Measurements from ENCODE around the gene EIF4E3. TPM values are rescaled to one million over a fixed set of nuclear protein-coding genes. Genes with fewer than 3 reads are reported as not detected.

Gene EIF4E3
- total and polyA plus RNA-seq, 2 donors (not counting 1 experiment from before 2014, with no cell fraction given), result 1.8 to 12.8 TPM

DNA sequence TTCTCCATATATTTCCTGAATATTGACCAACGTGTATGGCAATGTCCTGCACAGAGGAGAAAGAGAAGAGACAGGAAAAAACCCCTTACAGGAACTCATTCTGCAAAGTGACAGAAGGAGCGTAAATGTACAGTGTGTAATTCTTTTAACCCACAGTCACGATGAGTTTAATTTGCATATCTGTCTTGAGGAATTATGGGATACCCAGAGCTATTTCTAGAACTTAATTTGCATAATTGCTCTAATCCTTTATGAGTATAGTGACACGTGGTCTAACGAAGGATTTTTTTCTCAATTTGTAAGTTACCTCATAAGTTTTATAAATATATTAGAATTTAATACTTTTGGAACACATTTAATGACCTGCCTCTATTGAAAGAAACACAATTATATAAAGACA lies 38.2 kb upstream of the EIF4E3 start:
- Histone ChIP-seq H2AFZ (ENCODE audit: low read length) (no peak overlapping the region), H3K27ac (ENCODE audit: insufficient read depth, low read length) (no peak overlapping the region), H3K79me2 (ENCODE audit: control insufficient read depth, insufficient read depth, low read length) (no peaks in the 10 kb centered on the region), H3K27me3 (ENCODE audit: control insufficient read depth, insufficient read depth, low read length) (peaks cover 4% of the 10 kb centered on the region), H3K9ac (ENCODE audit: insufficient read depth, low read length) (no peak overlapping the region), H4K20me1 (ENCODE audit: control insufficient read depth, extremely low read depth, insufficient read depth, low read length) (no peaks in the 10 kb centered on the region), H3K4me1 (ENCODE audit: control insufficient read depth, extremely low read depth, insufficient read depth, low read length) (no peaks in the 10 kb centered on the region), H3K9me3 (ENCODE audit: control insufficient read depth, insufficient read depth, low read depth, low read length) (no peaks in the 10 kb centered on the region), H3K4me2 (ENCODE audit: extremely low read depth, insufficient read depth, low read length) (no peak overlapping the region), H3K36me3 (ENCODE audit: control insufficient read depth, insufficient read depth, low read length) (no peaks in the 10 kb centered on the region), H3K4me3 (replicated peaks in 1 of 4; ENCODE audit: control extremely low read depth in 1 of 4, insufficient read depth in 1 of 4, low read depth in 3 of 4, low read length in 4 of 4) (no peak overlapping the region)
- TF ChIP-seq, protein P1, sequence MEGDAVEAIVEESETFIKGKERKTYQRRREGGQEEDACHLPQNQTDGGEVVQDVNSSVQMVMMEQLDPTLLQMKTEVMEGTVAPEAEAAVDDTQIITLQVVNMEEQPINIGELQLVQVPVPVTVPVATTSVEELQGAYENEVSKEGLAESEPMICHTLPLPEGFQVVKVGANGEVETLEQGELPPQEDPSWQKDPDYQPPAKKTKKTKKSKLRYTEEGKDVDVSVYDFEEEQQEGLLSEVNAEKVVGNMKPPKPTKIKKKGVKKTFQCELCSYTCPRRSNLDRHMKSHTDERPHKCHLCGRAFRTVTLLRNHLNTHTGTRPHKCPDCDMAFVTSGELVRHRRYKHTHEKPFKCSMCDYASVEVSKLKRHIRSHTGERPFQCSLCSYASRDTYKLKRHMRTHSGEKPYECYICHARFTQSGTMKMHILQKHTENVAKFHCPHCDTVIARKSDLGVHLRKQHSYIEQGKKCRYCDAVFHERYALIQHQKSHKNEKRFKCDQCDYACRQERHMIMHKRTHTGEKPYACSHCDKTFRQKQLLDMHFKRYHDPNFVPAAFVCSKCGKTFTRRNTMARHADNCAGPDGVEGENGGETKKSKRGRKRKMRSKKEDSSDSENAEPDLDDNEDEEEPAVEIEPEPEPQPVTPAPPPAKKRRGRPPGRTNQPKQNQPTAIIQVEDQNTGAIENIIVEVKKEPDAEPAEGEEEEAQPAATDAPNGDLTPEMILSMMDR (conservative IDR thresholded peaks at IDR 0.05 in 1 of 2, IDR thresholded peaks at IDR 0.05 in 1 of 2; ENCODE audit: low read depth in 1 of 2, low read length in 2 of 2), result no peak
- TF ChIP-seq EZH2 (IDR thresholded peaks at IDR 0.05; ENCODE audit: low read length, missing control alignments), result no peak
- DNase-seq (ENCODE audit: low read depth in 2 of 2), result no peak

DNA sequence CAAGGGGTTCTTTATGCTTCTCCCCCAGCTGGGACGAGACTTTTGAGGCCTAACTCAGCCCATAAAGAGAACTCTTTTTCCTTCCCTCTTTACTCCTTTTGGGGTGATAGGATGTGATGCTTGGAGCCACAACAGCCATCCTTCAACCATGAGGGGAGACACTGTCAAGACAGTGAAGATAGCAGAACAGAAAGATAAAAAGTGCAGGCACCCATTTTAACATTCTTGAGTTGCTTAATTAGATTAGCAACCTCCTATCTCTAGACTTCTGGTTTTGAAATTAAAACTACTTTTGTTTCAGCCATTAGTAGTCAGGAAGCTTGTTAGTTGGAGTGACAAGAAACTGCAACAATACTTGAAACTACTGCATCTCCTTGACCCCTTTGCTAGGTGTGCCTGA lies 34.9 kb upstream of the EIF4E3 start:
- Histone ChIP-seq H3K36me3 (ENCODE audit: control insufficient read depth, insufficient read depth, low read length) (no peaks in the 10 kb centered on the region), H2AFZ (ENCODE audit: low read length) (no peak overlapping the region), H3K4me3 (replicated peaks in 1 of 4; ENCODE audit: control extremely low read depth in 1 of 4, insufficient read depth in 1 of 4, low read depth in 3 of 4, low read length in 4 of 4) (no peak overlapping the region), H3K79me2 (ENCODE audit: control insufficient read depth, insufficient read depth, low read length) (no peaks in the 10 kb centered on the region), H3K9me3 (ENCODE audit: control insufficient read depth, insufficient read depth, low read depth, low read length) (no peaks in the 10 kb centered on the region), H4K20me1 (ENCODE audit: control insufficient read depth, extremely low read depth, insufficient read depth, low read length) (no peaks in the 10 kb centered on the region), H3K4me2 (ENCODE audit: extremely low read depth, insufficient read depth, low read length) (no peak overlapping the region), H3K9ac (ENCODE audit: insufficient read depth, low read length) (no peak overlapping the region), H3K27ac (ENCODE audit: insufficient read depth, low read length) (no peak overlapping the region), H3K27me3 (ENCODE audit: control insufficient read depth, insufficient read depth, low read length) (peaks cover 10% of the 10 kb centered on the region), H3K4me1 (ENCODE audit: control insufficient read depth, extremely low read depth, insufficient read depth, low read length) (no peaks in the 10 kb centered on the region)
- DNase-seq (ENCODE audit: low read depth in 2 of 2), result no peak
- no peak for TF ChIP-seq EZH2 (IDR thresholded peaks at IDR 0.05; ENCODE audit: low read length, missing control alignments)
- TF ChIP-seq, protein P1 (conservative IDR thresholded peaks at IDR 0.05 in 1 of 2, IDR thresholded peaks at IDR 0.05 in 1 of 2; ENCODE audit: low read depth in 1 of 2, low read length in 2 of 2), result no peak

DNA sequence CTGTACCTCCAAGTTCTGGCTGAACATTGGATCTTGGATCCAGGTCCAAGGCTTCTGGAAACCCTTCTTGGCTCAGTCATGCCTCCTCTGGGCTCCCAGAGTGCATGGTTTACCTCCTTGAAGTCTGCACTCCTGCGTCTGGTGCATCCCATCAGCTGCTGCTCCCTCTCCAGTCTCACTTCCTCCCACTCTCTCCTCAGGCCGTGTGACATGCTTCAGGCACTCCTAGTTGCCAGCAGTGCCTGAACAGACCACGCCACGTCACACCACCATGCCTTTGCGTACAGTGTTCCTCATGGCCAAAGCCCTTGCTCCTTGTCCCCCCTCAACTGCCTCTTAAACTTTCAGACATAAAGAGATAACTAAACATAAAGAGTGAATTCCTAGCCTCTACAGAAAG lies 34.2 kb upstream of the EIF4E3 start:
- no peak overlapping the region for H2AFZ ChIP-seq (ENCODE audit: low read length)
- H3K4me1 ChIP-seq (ENCODE audit: control insufficient read depth, extremely low read depth, insufficient read depth, low read length), result no peaks in the 10 kb centered on the region
- H3K79me2 ChIP-seq (ENCODE audit: control insufficient read depth, insufficient read depth, low read length), result no peaks in the 10 kb centered on the region
- no peaks in the 10 kb centered on the region for H3K36me3 ChIP-seq (ENCODE audit: control insufficient read depth, insufficient read depth, low read length)
- no peak overlapping the region for H3K27ac ChIP-seq (ENCODE audit: insufficient read depth, low read length)
- no peak for DNase-seq (ENCODE audit: low read depth in 2 of 2)
- H3K4me3 ChIP-seq (replicated peaks in 1 of 4; ENCODE audit: control extremely low read depth in 1 of 4, insufficient read depth in 1 of 4, low read depth in 3 of 4, low read length in 4 of 4), result no peak overlapping the region
- H4K20me1 ChIP-seq (ENCODE audit: control insufficient read depth, extremely low read depth, insufficient read depth, low read length), result no peaks in the 10 kb centered on the region
- peaks cover 16% of the 10 kb centered on the region for H3K27me3 ChIP-seq (ENCODE audit: control insufficient read depth, insufficient read depth, low read length)
- H3K9me3 ChIP-seq (ENCODE audit: control insufficient read depth, insufficient read depth, low read depth, low read length), result no peaks in the 10 kb centered on the region
- no peak for TF ChIP-seq EZH2 (IDR thresholded peaks at IDR 0.05; ENCODE audit: low read length, missing control alignments)
- TF ChIP-seq, protein P1 (conservative IDR thresholded peaks at IDR 0.05 in 1 of 2, IDR thresholded peaks at IDR 0.05 in 1 of 2; ENCODE audit: low read depth in 1 of 2, low read length in 2 of 2), result no peak
- H3K4me2 ChIP-seq (ENCODE audit: extremely low read depth, insufficient read depth, low read length), result no peak overlapping the region
- H3K9ac ChIP-seq (ENCODE audit: insufficient read depth, low read length), result no peak overlapping the region
